ENCODE results near the gene WWP2. TPM values are rescaled to one million over a fixed set of nuclear protein-coding genes. Genes with fewer than 3 reads are reported as not detected.

Gene WWP2
- total RNA-seq, 1 experiment from 2014 or later: 22.8 TPM

- Histone ChIP-seq H3K27ac (ENCODE audit: low read length) (peak overlapping the region; percentile 92), H3K36me3 (ENCODE audit: control insufficient read depth, insufficient read depth, low read length) (no peaks in the 10 kb centered on the region; the same call in 1 of the 2 replicates), H3K4me3 (ENCODE audit: low read depth in 2 of 2, low read length in 2 of 2) (peak overlapping the region; percentile 59 to 78), H3K27me3 (ENCODE audit: control insufficient read depth, insufficient read depth, low read length) (no peaks in the 10 kb centered on the region), H3K4me1 (ENCODE audit: control insufficient read depth, insufficient read depth, low read length) (peaks cover 14% of the 10 kb centered on the region; the same call in 1 of the 2 replicates), H3K9me3 (ENCODE audit: control insufficient read depth, insufficient read depth, low read depth, low read length) (no peaks in the 10 kb centered on the region)
- DNase-seq (ENCODE audit: low read depth, low spot score) (no peak), ATAC-seq (no peak)
- in situ Hi-C loops (cut with HindIII; ENCODE audit: low pct_unique_long_range_greater_than_20kb, low sequenced_read_pairs): no loop called here
- CTCF ChIA-PET: interaction anchor here (1.1 kb wide), 1 partner anchor 29 kb away, joined by 3 read pairs; the partner anchor contains the start of gene NOB1
- no peak for TF ChIP-seq REST (IDR thresholded peaks at IDR 0.05; ENCODE audit: insufficient read depth in 1 of 2, low read depth in 2 of 2, low read length in 1 of 2)
- no peak for TF ChIP-seq SIN3A (IDR thresholded peaks at IDR 0.05; ENCODE audit: borderline replicate concordance, insufficient read depth, low read depth, low read length)
- no peak for TF ChIP-seq CTCF (IDR thresholded peaks at IDR 0.05)
- TF ChIP-seq TCF7L2 (IDR thresholded peaks at IDR 0.05; ENCODE audit: low read depth, low read length): no peak
- TF ChIP-seq POLR2AphosphoS5 (IDR thresholded peaks at IDR 0.05; ENCODE audit: low read depth, low read length): no peak
- POLR2A ChIA-PET: no interaction called here
- TSS peak; percentile 91 for BruUV-seq (replicated peaks)
- intact Hi-C loops (cut with micrococcal nuclease; ENCODE audit: unreplicated experiment): no loop called here
Observed at GRCh38 chr16:69725480-69726312, 36.4 kb upstream of the WWP2 start.

- TF ChIP-seq TCF7L2 (IDR thresholded peaks at IDR 0.05; ENCODE audit: low read depth, low read length) (0 out of 2 replicates have a peak, but pooled peaks have one; percentile 27), POLR2AphosphoS5 (IDR thresholded peaks at IDR 0.05; ENCODE audit: low read depth, low read length) (peak; percentile 87), CTCF (IDR thresholded peaks at IDR 0.05) (no peak), SIN3A (IDR thresholded peaks at IDR 0.05; ENCODE audit: borderline replicate concordance, insufficient read depth, low read depth, low read length) (no peak), REST (IDR thresholded peaks at IDR 0.05; ENCODE audit: insufficient read depth in 1 of 2, low read depth in 2 of 2, low read length in 1 of 2) (0 out of 4 replicates have a peak, but pooled peaks of 1 of the 2 experiments have one; percentile 52)
- Histone ChIP-seq H3K9me3 (ENCODE audit: control insufficient read depth, insufficient read depth, low read depth, low read length) (no peaks in the 10 kb centered on the region), H3K4me1 (ENCODE audit: control insufficient read depth, insufficient read depth, low read length) (peaks cover 14% of the 10 kb centered on the region; the same call in 1 of the 2 replicates), H3K4me3 (ENCODE audit: low read depth in 2 of 2, low read length in 2 of 2) (peak within 1 kb of the TSS; percentile 59 to 78), H3K27me3 (ENCODE audit: control insufficient read depth, insufficient read depth, low read length) (no peaks in the 10 kb centered on the region), H3K27ac (ENCODE audit: low read length) (peak within 1 kb of the TSS; percentile 92), H3K36me3 (ENCODE audit: control insufficient read depth, insufficient read depth, low read length) (no peaks in the 10 kb centered on the region; the same call in 1 of the 2 replicates)
- intact Hi-C loops (cut with micrococcal nuclease; ENCODE audit: unreplicated experiment): no loop called here
- ATAC-seq (peak; percentile 92), DNase-seq (ENCODE audit: low read depth, low spot score) (peak; percentile 83)
- ChIA-PET POLR2A (interaction anchor here (0.6 kb wide), 1 partner anchor 78 kb away, joined by 4 read pairs; no protein-coding TSS in a partner anchor), CTCF (interaction anchor here (1.1 kb wide), 1 partner anchor 28 kb away, joined by 3 read pairs; the partner anchor contains the start of gene NOB1)
- in situ Hi-C loops (cut with HindIII; ENCODE audit: low pct_unique_long_range_greater_than_20kb, low sequenced_read_pairs): no loop called here
- no TSS peak for BruUV-seq (replicated peaks)
Observed at GRCh38 chr16:69726313-69727060, 35.6 kb upstream of the WWP2 start, which contains the start of gene NQO1. NQO1 (minus strand) TSS chr16:69726560; CDS start chr16:69726439, 121 bp downstream.
